Measurements from ENCODE around the gene LCP2.

GRCh38 chr5:170216257-170216864 lies 81.2 kb downstream of the LCP2 start:
- TF ChIP-seq CTCF (IDR thresholded peaks at IDR 0.05; ENCODE audit: poor library complexity) (peak; percentile 60), EZH2 (IDR thresholded peaks at IDR 0.05; ENCODE audit: borderline replicate concordance) (no peak), EZH2phosphoT487 (IDR thresholded peaks at IDR 0.05; ENCODE audit: low read depth, severe bottlenecking, unreplicated experiment) (no peak)

Data from hepatocyte (in vitro differentiated cells).